HL-60 (cell line): ENCODE measurements around the gene ERVK3-1.

ENCODE experiments used
- DNase-seq, 2 experiments: peaks; one replicate each; pipeline ENCODE4 v3.0.0-alpha.2; 2010 to 2020; ENCODE audit warnings: low read depth in 1 of 2, low spot score in 1 of 2
- H3K27ac ChIP-seq: fragments of 250-450 bp; sonication (Bioruptor Pico); replicated peaks from 2 replicates; pipeline ENCODE4 v1.5.1; 2020; ENCODE audit warnings: mild to moderate bottlenecking, moderate library complexity
- H3K27me3 ChIP-seq: fragments of 250-450 bp; sonication (Bioruptor Pico); 2 replicates; pipeline ENCODE4 v1.5.1; 2021; ENCODE audit warnings: mild to moderate bottlenecking, moderate library complexity; ENCODE audit not compliant: insufficient read depth, poor library complexity, severe bottlenecking
- H3K4me3 ChIP-seq: replicated peaks from 2 replicates; pipeline ENCODE4 v1.5.1; 2011; ENCODE audit warnings: mild to moderate bottlenecking, control low read depth, low read length; ENCODE audit not compliant: insufficient read depth
- CTCF ChIP-seq: IDR thresholded peaks from one replicate; pipeline ENCODE4 v1.5.1; 2011; ENCODE audit warnings: low read length, control low read depth, inconsistent platforms; ENCODE audit not compliant: insufficient read depth
- GABPA ChIP-seq: IDR thresholded peaks from 2 replicates; pipeline ENCODE4 v1.6.1; 2012; ENCODE audit warnings: low read depth
- POLR2AphosphoS5 ChIP-seq: IDR thresholded peaks from 2 replicates; pipeline ENCODE4 v1.6.1; 2012; ENCODE audit warnings: low read depth
- REST ChIP-seq: IDR thresholded peaks from 2 replicates; pipeline ENCODE4 v1.6.1; 2012; ENCODE audit warnings: low read depth; ENCODE audit not compliant: insufficient replicate concordance
- SPI1 ChIP-seq: IDR thresholded peaks from 2 replicates; pipeline ENCODE4 v1.6.1; 2012; ENCODE audit warnings: low read depth, mild to moderate bottlenecking, borderline replicate concordance

Gene ERVK3-1

GRCh38 chr19:58351558-58351878 lies 46.3 kb downstream of the ERVK3-1 start:
- no peak for DNase-seq
- no peak overlapping the region for H3K27ac ChIP-seq
- peaks cover 4% of the 10 kb centered on the region for H3K27me3 ChIP-seq
- TF ChIP-seq GABPA (no peak), CTCF (no peak), POLR2AphosphoS5 (no peak), REST (no peak), SPI1 (no peak)
- no peak overlapping the region for H3K4me3 ChIP-seq

DNA sequence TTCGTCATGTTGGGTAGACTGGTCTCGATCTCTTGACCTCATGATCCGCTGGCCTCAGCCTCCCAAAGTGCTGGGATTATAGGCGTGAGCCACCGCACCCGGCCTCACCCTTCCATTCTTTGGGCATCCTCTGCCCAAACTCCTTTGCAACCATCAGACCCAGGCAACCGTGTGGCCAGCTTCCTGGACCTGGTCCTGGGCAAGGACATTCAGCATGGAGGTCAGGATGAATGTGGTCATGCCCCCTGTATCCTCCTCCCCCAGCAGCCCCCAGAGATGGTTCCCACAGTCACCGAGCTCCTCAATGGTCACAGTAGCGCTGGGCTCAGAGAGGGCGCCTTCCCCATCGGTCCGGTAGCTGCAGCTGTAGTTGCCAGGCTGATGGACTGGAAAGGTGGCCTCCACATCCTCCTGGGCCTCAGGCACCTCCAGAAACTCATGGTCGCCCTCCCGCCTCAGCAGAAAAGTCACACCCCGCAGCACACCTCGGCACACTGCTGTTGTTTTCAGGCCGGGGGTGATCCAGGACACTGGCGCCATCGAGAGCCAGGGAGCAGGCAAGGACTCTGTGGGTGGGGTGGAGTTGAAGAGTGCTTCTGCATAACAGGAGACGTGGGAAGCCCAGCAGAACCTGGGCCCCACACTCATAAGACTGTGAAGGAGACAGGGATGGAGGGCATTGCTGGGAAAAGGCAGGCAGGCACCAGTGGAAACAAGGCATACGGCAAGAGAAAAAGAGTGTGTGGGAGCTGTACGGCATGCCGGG lies 47.0 kb downstream of the ERVK3-1 start:
- TF ChIP-seq CTCF (no peak), POLR2AphosphoS5 (no peak), GABPA (no peak), REST (no peak), SPI1 (no peak)

DNA sequence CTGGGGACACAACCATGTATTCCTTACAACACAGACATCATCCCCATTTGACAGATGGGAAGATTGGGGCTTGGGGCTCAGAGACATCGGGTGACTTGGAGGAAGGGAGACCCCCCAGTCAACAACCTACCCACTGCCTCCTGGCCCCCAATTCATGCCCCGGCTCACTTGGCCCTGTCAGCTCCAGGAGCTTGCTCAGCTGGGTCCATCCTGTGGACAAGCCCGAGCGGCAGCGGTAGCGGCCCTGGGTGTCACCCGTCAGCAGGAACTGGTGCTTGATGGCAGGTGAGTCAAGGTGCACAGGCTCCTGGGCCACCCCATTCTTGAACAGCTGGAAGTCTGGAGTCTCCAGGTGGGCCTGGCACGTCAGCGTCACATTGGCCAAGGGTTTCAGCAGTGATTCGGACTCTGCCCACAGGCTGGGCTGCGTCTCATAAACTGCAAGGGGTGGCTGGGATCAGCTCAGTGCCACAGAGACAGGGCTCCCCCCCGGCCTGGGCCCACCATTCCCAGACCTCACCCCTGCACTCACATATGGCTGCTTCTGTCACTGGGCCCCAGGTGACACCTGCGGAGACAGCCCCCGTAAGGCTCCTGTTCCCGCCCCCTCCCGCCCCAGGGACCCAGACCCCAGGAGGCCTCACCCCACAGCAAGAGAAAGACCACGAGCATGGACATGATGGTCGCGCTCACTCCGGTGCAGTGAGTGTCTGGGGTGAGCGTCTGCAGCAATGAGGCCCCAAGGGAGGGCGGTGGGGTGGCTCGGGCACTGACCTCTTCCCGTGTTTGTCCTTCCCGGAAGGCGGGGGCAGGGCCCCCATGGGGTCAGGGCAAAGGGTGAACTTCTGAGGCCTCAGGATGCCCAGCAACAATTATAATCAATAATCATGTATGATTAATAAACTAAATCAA lies 47.8 kb downstream of the ERVK3-1 start, which contains the start of gene A1BG:
Gene A1BG (minus strand): TSS at position 733 of the 912 bp plus-strand sequence. CDS start 55 bp downstream, at position 678.
- H3K27me3 ChIP-seq: no peaks in the 10 kb centered on the region
- no peak for DNase-seq
- TF ChIP-seq GABPA: no peak
- no peak for TF ChIP-seq POLR2AphosphoS5
- no peak for TF ChIP-seq SPI1
- no peak for TF ChIP-seq CTCF
- no peak for TF ChIP-seq REST
- no peak within 1 kb of the TSS for H3K4me3 ChIP-seq
- H3K27ac ChIP-seq: no peak within 1 kb of the TSS

More for the DNA sequence above, 47.0 kb downstream of the ERVK3-1 start:
- H3K27me3 ChIP-seq: no peaks in the 10 kb centered on the region
- H3K27ac ChIP-seq: no peak overlapping the region
- H3K4me3 ChIP-seq: no peak overlapping the region
- no peak for DNase-seq
